Measurements from ENCODE around the gene CBLB. TPM values are rescaled to one million over a fixed set of nuclear protein-coding genes. Genes with fewer than 3 reads are reported as not detected.

CBLB gene
- total RNA-seq, 1 experiment from 2014 or later, result 8.6 TPM

GRCh38 chr3:105714453-105714852 is 154.4 kb downstream of the CBLB start:
- ATAC-seq, result no peak
- no peak for TF ChIP-seq CTCF (IDR thresholded peaks at IDR 0.05)
- TF ChIP-seq TCF7L2 (IDR thresholded peaks at IDR 0.05; ENCODE audit: low read depth, low read length), result no peak
- TF ChIP-seq POLR2AphosphoS5 (IDR thresholded peaks at IDR 0.05; ENCODE audit: low read depth, low read length), result no peak
- no peak for TF ChIP-seq SIN3A (IDR thresholded peaks at IDR 0.05; ENCODE audit: borderline replicate concordance, insufficient read depth, low read depth, low read length)
- TF ChIP-seq REST (IDR thresholded peaks at IDR 0.05; ENCODE audit: insufficient read depth in 1 of 2, low read depth in 2 of 2, low read length in 1 of 2), result no peak
- BruUV-seq (replicated peaks), result no TSS peak
- in situ Hi-C loops (cut with HindIII; ENCODE audit: low pct_unique_long_range_greater_than_20kb, low sequenced_read_pairs) (no loop called here), intact Hi-C loops (cut with micrococcal nuclease; ENCODE audit: unreplicated experiment) (no loop called here)
- no peak overlapping the region for H3K4me3 ChIP-seq (ENCODE audit: low read depth in 2 of 2, low read length in 2 of 2)
- no peak overlapping the region for H3K27ac ChIP-seq (ENCODE audit: low read length)
- DNase-seq (ENCODE audit: low read depth, low spot score), result no peak
- CTCF ChIA-PET, result no interaction called here
- H3K9me3 ChIP-seq (ENCODE audit: control insufficient read depth, insufficient read depth, low read depth, low read length), result no peaks in the 10 kb centered on the region
- H3K27me3 ChIP-seq (ENCODE audit: control insufficient read depth, insufficient read depth, low read length), result no peaks in the 10 kb centered on the region
- H3K36me3 ChIP-seq (ENCODE audit: control insufficient read depth, insufficient read depth, low read length), result no peaks in the 10 kb centered on the region; the same call in 1 of the 2 replicates
- POLR2A ChIA-PET, result no interaction called here
- H3K4me1 ChIP-seq (ENCODE audit: control insufficient read depth, insufficient read depth, low read length), result no peaks in the 10 kb centered on the region

- no peaks in the 10 kb centered on the region for H3K9me3 ChIP-seq (ENCODE audit: control insufficient read depth, insufficient read depth, low read depth, low read length)
- ATAC-seq, result no peak
- POLR2A ChIA-PET, result no interaction called here
- TF ChIP-seq SIN3A (IDR thresholded peaks at IDR 0.05; ENCODE audit: borderline replicate concordance, insufficient read depth, low read depth, low read length) (no peak), REST (IDR thresholded peaks at IDR 0.05; ENCODE audit: insufficient read depth in 1 of 2, low read depth in 2 of 2, low read length in 1 of 2) (no peak), TCF7L2 (IDR thresholded peaks at IDR 0.05; ENCODE audit: low read depth, low read length) (no peak), CTCF (IDR thresholded peaks at IDR 0.05) (no peak), POLR2AphosphoS5 (IDR thresholded peaks at IDR 0.05; ENCODE audit: low read depth, low read length) (no peak)
- no peaks in the 10 kb centered on the region for H3K27me3 ChIP-seq (ENCODE audit: control insufficient read depth, insufficient read depth, low read length)
- no peaks in the 10 kb centered on the region; the same call in 1 of the 2 replicates for H3K36me3 ChIP-seq (ENCODE audit: control insufficient read depth, insufficient read depth, low read length)
- no TSS peak for BruUV-seq (replicated peaks)
- no peaks in the 10 kb centered on the region for H3K4me1 ChIP-seq (ENCODE audit: control insufficient read depth, insufficient read depth, low read length)
- no peak overlapping the region for H3K27ac ChIP-seq (ENCODE audit: low read length)
- in situ Hi-C loops (cut with HindIII; ENCODE audit: low pct_unique_long_range_greater_than_20kb, low sequenced_read_pairs) (no loop called here), intact Hi-C loops (cut with micrococcal nuclease; ENCODE audit: unreplicated experiment) (no loop called here)
- DNase-seq (ENCODE audit: low read depth, low spot score), result no peak
- no peak overlapping the region for H3K4me3 ChIP-seq (ENCODE audit: low read depth in 2 of 2, low read length in 2 of 2)
- CTCF ChIA-PET, result no interaction called here
These were observed 159.8 kb downstream of the CBLB start for GRCh38 chr3:105708980-105709379.
